ENCODE data around the gene LEFTY1.
A peak's percentile ranks its signal among the peaks of the same experiment; 100 is the strongest.

Gene LEFTY1

DNA sequence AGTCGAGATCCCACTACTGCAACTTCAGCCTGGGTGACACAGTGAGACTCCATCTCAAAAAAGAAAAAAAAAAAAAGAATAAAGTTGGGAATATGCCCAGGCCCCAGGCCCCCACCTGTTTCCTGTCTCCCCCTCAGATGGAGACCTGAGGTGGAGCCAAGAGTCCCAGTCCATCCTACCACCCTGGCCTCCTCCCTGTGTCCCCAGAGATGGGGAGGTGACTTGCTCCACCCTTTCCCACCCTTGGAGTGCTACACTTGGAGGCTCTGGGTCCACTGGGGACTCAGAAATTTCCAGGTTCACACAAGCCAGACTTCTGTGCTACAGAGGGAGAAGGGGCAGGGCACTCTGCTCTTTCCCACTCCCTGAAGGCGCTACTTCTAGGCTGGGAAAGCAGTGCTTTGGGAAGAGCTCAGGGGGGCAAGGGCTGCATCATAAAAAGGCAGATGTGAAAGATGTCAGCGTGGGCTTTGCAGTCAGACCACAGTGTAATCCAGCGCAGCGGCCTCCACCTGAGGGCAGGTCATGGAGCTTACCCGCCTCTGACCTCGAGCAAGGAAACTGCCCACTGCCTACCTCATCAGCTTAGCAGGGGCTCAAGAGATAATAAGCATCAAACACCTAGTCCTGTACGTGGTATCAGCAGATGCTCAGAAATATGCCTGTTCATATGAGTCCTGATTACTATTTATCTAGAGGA lies 20.2 kb downstream of the LEFTY1 start:
- no peak for DNase-seq

DNA sequence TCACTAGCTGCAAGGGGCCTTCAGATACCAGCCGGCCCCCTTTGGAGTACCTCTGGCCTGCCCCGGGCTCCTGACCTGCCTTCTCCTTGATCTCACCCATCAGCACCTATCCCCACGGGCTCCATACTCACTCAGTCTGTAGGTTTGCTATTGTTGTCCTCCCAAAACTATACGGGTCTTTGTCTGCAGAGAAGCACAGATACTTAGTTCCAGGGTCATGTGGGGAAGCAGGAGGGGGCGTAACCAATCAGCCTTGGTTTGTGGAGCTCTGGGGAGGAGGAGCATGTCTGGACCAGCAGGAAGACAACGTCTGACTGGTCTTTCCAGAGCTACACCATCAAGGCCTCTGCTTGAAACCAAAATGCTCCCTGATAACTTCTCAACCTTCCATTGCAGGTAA lies 22.0 kb downstream of the LEFTY1 start:
- no peak for DNase-seq

- no peak for DNase-seq
These were observed 22.7 kb downstream of the LEFTY1 start for GRCh38 chr1:225866061-225866837.

GRCh38 chr1:225865514-225865913 lies 23.4 kb downstream of the LEFTY1 start:
- no peak for DNase-seq

GRCh38 chr1:225863167-225863566 lies 25.8 kb downstream of the LEFTY1 start:
- no peak for DNase-seq

DNA sequence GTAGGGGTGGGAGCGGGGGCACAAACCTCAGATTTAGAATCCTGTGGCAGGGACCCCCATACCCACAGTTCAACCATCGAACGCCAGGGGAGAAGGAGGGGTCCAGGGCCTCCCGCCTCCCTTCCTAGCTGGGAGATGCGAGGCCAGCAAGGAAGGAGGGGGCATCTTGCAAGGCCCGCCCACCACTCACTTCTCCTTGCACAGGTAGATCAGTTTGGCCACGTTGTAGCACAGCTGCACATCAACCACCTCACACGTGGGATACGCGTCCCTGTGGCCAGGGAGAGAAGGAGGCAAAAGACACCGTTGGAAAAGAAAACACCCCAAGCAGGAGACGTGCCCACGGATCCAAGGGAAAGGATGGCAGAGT lies 26.4 kb downstream of the LEFTY1 start:
- no peak for DNase-seq

DNA sequence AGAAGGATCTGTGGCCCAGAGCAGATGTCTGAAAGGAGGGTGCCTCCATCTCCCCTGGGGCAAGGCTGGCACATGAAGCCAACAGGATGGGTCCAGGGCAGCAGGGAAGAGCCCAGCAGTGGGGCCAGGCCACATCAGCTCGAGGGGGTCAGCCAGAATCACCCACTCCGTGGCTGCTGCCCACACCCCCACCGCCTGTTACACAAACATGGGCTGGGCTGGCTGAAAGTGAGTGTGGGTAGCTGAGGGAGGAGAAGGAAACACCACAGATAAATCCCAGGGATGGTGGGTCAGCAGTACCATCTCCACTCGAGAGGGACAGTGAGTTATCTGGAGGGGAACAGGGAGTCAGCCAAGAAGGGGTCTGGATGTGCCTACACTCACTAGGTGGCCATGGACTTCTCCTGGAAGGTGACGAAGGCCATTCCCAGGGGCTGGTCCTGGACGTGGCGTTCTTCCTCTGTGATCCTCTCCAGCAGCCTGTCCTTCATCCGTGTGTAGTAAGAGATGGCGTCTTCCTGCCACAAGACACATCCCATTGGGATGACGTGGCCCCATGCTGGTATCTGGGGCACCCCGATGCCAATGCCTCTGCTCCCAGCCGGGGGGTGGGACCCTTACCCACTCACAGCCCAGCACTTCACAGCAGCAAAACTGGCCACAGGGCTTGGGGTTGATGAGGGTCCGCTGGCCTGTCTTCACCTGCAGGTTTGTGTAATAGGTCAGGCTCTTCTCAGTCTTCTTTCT lies 26.9 kb downstream of the LEFTY1 start:
- DNase-seq, result no peak

DNA sequence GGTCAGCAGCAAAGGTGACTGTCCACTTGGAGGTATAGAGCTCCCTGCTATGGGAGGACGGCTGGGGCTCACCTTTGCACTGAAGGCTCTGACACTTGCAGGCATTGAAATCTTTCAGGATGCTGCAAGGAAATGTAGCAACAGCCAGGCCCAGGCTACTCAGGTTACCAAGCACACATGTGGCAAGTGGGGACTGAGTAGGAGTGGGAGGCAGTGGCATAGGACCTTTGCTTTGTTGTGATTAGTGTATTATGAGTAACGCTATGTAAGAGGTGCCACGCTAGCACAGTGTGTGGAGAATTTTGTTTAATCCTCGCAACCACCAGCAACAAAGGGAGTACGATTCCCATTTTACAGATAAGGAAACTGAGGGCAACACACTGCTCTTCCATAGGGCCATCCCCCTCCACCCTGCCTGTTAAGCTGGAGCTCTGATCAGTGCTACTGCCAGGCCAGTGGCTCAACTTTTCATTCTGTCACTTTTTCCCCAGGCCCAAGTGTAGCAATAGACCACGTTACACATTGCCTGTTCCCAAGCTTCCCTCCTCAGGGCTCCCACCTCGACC lies 28.0 kb downstream of the LEFTY1 start:
- no peak for DNase-seq

- no peak for DNase-seq
These were observed 28.8 kb downstream of the LEFTY1 start for GRCh38 chr1:225860107-225860506.

DNA sequence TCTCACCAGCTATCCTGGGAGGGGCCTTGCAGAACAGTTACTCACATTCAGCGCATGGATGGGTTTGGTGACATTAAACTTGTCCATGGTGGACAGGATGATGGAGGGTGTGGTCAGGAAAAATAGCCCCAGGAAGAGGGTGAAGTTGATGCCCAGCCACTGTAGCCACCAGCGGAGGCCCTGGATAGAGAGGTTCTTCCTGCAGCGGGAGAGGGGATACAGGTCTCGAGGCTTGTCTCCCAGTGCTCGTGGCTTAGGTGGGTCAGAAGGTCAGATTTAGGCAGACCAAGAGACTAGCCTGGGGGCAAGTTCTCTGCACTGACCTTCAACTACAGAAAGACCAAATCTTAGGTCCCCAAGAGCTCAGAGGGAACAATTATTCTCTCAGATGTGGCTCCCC lies 29.8 kb downstream of the LEFTY1 start:
- no peak for DNase-seq

- no peak for DNase-seq
These were observed 31.7 kb downstream of the LEFTY1 start for GRCh38 chr1:225857256-225857655.

DNA sequence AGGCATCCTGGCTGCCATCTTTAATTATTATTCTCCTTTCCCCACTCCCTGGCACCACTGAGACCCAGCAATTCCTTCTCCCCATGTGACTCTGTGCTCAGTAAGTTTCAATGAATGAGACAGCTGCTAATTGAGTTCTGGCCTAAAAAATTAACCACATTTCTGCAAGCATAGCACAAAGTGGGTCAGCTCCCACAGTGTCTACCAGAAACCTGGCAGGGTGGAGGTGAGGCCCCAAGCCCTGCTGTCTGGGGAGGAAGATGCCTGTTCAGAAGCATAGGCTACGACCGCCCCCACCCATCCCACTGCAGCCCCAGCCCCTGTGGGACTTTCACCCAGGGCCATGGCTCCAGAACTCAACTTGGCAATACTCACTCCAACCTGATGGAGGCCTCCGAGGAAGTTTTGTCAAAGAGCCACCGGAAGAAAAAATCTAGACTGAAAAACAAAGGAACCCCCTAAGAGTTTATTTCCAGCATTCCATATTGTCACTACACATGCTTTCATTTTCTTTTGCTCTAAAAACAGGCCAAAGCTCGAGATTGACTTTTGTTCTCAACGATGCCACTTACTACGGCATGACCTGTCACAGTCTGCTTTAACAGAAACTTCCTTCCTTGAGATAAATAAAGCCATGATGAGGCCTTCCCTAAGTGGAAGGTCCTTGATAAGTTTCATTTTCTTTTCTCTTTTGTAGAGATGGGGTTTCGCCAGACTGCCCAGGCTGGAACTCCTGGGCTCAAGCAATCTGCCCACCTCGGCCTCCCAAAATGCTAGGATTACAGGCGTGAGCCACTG lies 33.2 kb downstream of the LEFTY1 start:
- DNase-seq, result no peak

DNA sequence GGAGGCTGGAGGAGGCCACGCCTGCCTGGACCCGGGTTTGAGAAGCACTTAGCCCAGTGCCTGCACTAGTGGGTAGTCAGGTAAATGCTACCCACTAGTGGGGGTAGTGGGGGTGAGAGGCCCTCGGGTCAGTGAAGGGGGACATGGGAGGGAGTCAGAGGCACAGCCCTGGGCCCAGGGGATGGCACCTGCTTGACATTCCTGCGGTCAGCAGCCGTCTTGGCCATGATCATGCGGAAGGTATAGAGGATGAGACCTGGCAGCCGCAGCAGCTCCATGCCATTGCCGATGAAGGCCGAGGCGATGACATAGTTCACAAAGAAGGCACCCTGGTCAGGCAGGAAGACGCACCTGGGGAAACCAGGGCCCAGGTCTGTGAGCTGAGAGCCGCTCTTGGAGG lies 35.5 kb downstream of the LEFTY1 start:
- DNase-seq, result no peak

DNA sequence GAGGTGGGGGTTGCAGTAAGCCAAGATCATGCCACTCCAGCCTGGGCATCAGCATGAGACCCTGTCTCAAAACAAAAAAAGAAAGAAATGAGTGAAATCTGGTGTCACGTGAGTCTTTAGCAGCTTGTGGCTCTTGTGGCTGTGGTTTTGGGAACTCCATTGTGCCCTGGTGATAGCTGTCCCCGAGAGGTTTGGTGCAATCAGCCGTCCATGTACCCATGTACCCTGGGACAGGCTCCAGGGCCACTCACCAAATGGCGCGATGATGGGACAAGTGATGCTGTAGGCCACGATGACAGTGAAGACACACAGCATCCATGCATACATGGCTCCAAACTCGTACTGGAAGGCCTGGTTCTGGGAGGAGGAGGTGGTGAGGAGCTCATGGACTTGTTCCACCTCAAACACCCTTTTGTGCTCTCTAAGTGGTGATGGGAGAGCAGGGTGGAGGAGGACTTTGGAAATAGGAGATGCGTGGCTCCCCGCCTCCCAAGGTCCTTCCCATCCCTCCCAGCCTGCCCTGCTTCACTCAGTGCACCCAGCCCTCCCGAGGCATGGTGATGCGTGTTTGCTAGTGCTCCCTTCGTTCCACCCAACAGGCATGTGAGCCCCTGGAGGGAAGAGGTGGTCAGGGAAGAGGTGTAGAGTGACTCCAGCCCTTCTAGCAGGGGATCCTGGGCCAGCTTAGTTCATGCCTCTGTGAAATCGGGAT lies 36.4 kb downstream of the LEFTY1 start:
- DNase-seq, result no peak

GRCh38 chr1:225851805-225852204 lies 37.1 kb downstream of the LEFTY1 start:
- DNase-seq, result no peak

- no peak for DNase-seq
These were observed 38.6 kb downstream of the LEFTY1 start for GRCh38 chr1:225850370-225850769.

DNA sequence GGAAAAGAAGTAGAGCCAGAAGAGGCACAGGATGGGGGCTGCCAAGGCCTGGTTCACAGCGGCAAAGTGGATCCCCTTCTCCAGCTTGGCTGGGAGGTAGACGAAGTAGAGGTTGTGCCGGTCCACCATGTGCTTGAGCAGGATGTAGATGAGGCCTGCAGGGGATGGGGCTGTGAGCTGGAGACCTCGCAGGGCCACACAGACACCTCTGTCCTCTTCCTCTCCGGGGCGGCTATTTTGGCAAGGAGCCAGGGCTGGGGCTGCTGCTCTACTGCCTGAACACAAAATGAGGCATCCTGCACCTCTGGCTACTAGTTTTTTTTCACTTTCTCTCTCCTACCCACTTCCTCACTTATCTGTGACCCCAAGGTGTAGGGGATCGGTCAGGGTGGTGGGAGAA lies 39.0 kb downstream of the LEFTY1 start:
- DNase-seq, result no peak

- DNase-seq, result peak; percentile 60
These were observed 40.7 kb downstream of the LEFTY1 start for GRCh38 chr1:225848030-225848955.

DNA sequence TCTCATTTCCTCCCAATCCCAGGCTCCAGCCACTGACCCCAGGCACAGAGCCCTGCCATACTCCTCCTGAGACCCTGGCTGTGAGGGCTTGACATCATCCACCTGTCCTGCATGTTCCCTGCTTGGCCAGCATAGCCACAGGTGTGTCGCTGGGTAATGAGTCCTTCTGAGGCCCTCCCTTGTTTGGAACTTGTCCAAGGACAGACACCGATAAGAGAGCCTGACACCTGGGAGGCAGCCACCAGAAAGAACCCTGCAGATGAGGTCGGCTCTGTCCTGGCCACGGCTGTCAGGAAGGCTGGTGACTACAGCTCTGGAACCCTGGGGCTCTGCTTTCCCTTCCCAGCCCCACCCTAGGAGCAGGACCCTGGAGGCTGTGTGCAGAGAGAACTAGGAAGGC lies 41.3 kb downstream of the LEFTY1 start:
- peak; percentile 82 for DNase-seq

- DNase-seq, result no peak
These were observed 42.3 kb downstream of the LEFTY1 start for GRCh38 chr1:225846331-225847310.

Measured in NCI-H345 (cell line).